ENCODE measurements around the gene NCMAP. TPM values are rescaled to one million over a fixed set of nuclear protein-coding genes. Genes with fewer than 3 reads are reported as not detected.
A peak's percentile ranks its signal among the peaks of the same experiment; 100 is the strongest.

NCMAP gene
- total RNA-seq, 1 experiment from 2014 or later = not detected

DNA sequence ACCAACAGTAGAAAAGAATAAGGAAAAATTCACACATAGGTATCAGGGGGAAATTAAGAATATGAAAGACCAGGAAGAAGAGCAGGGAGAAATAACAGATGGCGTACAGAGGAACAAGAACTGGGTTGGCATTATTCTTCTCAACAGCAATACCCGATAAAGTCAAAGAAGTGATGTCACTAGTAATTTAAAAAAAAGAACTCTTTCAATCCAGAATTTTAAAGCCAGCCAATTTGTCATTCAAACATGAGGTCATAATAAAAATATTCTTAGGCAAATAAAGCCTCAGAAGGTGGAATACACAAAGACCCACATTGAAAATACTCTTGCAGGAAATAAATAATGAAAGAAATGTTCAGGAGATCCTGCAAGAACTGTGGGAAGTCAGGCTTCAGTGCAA lies 8.8 kb downstream of the NCMAP start:
- Histone ChIP-seq H3K4me1 (ENCODE audit: insufficient read depth, low read length, poor library complexity, severe bottlenecking) (peaks cover 11% of the 10 kb centered on the region), H3K27ac (ENCODE audit: low read depth, low read length, poor library complexity, severe bottlenecking) (no peak overlapping the region), H3K36me3 (ENCODE audit: insufficient read depth, low read length, poor library complexity, severe bottlenecking) (no peaks in the 10 kb centered on the region), H3K4me3 (ENCODE audit: low read depth, low read length, poor library complexity, severe bottlenecking) (no peak overlapping the region), H3K9me3 (ENCODE audit: low read depth, low read length, poor library complexity, severe bottlenecking) (no peaks in the 10 kb centered on the region), H3K27me3 (replicated peaks; ENCODE audit: insufficient read depth, low read depth, low read length, poor library complexity) (no peaks in the 10 kb centered on the region)
- no peak for DNase-seq (ENCODE audit: low spot score)
- POLR2A ChIA-PET (ENCODE audit: low non-redundant PET) = no interaction called here
- CTCF ChIA-PET = interaction anchor here (0.6 to 1.3 kb wide), 2 partner anchors 23 to 151 kb away, joined by 5 read pairs; partner anchors contain the start of gene STPG1
- intact Hi-C loops (cut with micrococcal nuclease; ENCODE audit: unreplicated experiment) = no loop called here
- no peak for TF ChIP-seq EZH2 (IDR thresholded peaks at IDR 0.05; ENCODE audit: borderline replicate concordance, low read depth, low read length, poor library complexity, severe bottlenecking)
- TF ChIP-seq, protein P1, sequence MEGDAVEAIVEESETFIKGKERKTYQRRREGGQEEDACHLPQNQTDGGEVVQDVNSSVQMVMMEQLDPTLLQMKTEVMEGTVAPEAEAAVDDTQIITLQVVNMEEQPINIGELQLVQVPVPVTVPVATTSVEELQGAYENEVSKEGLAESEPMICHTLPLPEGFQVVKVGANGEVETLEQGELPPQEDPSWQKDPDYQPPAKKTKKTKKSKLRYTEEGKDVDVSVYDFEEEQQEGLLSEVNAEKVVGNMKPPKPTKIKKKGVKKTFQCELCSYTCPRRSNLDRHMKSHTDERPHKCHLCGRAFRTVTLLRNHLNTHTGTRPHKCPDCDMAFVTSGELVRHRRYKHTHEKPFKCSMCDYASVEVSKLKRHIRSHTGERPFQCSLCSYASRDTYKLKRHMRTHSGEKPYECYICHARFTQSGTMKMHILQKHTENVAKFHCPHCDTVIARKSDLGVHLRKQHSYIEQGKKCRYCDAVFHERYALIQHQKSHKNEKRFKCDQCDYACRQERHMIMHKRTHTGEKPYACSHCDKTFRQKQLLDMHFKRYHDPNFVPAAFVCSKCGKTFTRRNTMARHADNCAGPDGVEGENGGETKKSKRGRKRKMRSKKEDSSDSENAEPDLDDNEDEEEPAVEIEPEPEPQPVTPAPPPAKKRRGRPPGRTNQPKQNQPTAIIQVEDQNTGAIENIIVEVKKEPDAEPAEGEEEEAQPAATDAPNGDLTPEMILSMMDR (conservative IDR thresholded peaks at IDR 0.05; ENCODE audit: low read depth, low read length) = no peak
- no TSS peak for BruUV-seq (replicated peaks)

DNA sequence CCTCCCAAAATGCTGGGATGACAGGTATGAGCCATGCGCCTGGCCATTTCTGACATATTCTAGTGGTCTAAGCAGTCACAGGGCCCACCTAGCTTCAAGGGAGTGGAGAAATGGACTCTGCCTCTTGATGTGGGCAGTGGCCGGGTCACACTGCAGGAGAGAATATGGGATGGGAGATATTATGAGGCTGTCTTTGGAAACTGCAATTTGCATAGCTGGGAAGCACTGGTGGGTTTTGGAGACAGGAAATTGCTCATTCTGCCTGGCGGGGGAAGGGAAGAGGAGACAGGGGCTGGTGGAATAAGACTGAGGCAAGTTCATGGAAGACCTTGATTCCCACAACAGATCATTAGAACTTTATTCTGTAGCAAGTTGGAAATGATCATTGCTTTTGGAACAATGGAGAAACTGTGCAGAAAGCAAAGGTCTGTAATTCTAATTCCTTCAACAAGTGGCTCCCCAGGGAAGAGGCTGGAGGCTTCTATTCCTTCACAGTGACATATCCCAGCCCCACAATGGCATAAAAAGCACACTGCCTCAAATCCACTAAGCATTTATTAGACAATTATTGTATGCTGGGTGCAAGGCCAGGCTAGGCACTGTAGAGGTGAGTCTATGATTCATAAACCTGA lies 10.5 kb downstream of the NCMAP start:
- BruUV-seq (replicated peaks) = no TSS peak
- TF ChIP-seq EZH2 (IDR thresholded peaks at IDR 0.05; ENCODE audit: borderline replicate concordance, low read depth, low read length, poor library complexity, severe bottlenecking) = no peak
- TF ChIP-seq, protein P1 (conservative IDR thresholded peaks at IDR 0.05; ENCODE audit: low read depth, low read length) = no peak
- intact Hi-C loops (cut with micrococcal nuclease; ENCODE audit: unreplicated experiment) = no loop called here
- Histone ChIP-seq H3K27me3 (replicated peaks; ENCODE audit: insufficient read depth, low read depth, low read length, poor library complexity) (no peaks in the 10 kb centered on the region), H3K4me1 (ENCODE audit: insufficient read depth, low read length, poor library complexity, severe bottlenecking) (peaks cover 11% of the 10 kb centered on the region), H3K36me3 (ENCODE audit: insufficient read depth, low read length, poor library complexity, severe bottlenecking) (no peaks in the 10 kb centered on the region), H3K27ac (ENCODE audit: low read depth, low read length, poor library complexity, severe bottlenecking) (no peak overlapping the region), H3K9me3 (ENCODE audit: low read depth, low read length, poor library complexity, severe bottlenecking) (no peaks in the 10 kb centered on the region), H3K4me3 (ENCODE audit: low read depth, low read length, poor library complexity, severe bottlenecking) (no peak overlapping the region)
- POLR2A ChIA-PET (ENCODE audit: low non-redundant PET) = no interaction called here
- peak; percentile 26 for DNase-seq (ENCODE audit: low spot score)
- CTCF ChIA-PET = interaction anchor here (0.7 kb wide), 1 partner anchor 21 kb away, joined by 3 read pairs; no protein-coding TSS in a partner anchor

DNA sequence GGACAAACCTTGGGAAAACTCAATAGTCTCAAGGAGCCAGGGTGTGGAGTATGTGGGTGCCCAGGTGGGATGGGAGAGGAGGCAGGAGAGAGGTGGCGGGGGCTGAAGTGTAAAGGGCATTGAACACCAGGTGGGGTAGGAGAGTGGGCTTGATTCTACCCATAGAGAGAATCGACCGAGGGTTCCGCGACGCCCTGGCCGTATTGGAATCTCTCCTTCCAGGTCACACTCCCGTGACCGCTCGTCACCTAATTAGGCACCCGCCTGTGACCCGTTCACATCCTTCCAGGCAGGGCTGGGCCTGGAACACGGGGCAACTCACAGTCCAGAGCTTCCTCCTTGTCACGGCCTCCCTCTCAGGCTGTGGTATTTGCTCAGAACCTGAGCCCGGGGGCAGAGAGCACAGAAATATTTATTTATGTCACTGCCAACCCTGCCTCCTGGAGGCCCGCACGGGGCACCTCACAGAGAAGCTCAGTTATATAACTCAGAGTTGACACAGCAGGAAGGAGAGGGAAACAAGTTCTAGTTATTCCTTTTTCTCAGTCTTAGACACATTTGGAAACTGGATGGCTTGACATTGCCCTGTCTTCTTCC lies 12.0 kb downstream of the NCMAP start:
- no peak for TF ChIP-seq EZH2 (IDR thresholded peaks at IDR 0.05; ENCODE audit: borderline replicate concordance, low read depth, low read length, poor library complexity, severe bottlenecking)
- TF ChIP-seq, protein P1 (conservative IDR thresholded peaks at IDR 0.05; ENCODE audit: low read depth, low read length) = no peak
- Histone ChIP-seq H3K27ac (ENCODE audit: low read depth, low read length, poor library complexity, severe bottlenecking) (no peak overlapping the region), H3K27me3 (replicated peaks; ENCODE audit: insufficient read depth, low read depth, low read length, poor library complexity) (no peaks in the 10 kb centered on the region), H3K9me3 (ENCODE audit: low read depth, low read length, poor library complexity, severe bottlenecking) (no peaks in the 10 kb centered on the region), H3K4me1 (ENCODE audit: insufficient read depth, low read length, poor library complexity, severe bottlenecking) (peaks cover 4% of the 10 kb centered on the region), H3K36me3 (ENCODE audit: insufficient read depth, low read length, poor library complexity, severe bottlenecking) (no peaks in the 10 kb centered on the region), H3K4me3 (ENCODE audit: low read depth, low read length, poor library complexity, severe bottlenecking) (no peak overlapping the region)
- ChIA-PET CTCF (no interaction called here), POLR2A (ENCODE audit: low non-redundant PET) (no interaction called here)
- intact Hi-C loops (cut with micrococcal nuclease; ENCODE audit: unreplicated experiment) = no loop called here
- no peak for DNase-seq (ENCODE audit: low spot score)
- no TSS peak for BruUV-seq (replicated peaks)
